ENCODE results near the gene RPS6KA2.
A peak's percentile ranks its signal among the peaks of the same experiment; 100 is the strongest.

RPS6KA2 gene

DNA sequence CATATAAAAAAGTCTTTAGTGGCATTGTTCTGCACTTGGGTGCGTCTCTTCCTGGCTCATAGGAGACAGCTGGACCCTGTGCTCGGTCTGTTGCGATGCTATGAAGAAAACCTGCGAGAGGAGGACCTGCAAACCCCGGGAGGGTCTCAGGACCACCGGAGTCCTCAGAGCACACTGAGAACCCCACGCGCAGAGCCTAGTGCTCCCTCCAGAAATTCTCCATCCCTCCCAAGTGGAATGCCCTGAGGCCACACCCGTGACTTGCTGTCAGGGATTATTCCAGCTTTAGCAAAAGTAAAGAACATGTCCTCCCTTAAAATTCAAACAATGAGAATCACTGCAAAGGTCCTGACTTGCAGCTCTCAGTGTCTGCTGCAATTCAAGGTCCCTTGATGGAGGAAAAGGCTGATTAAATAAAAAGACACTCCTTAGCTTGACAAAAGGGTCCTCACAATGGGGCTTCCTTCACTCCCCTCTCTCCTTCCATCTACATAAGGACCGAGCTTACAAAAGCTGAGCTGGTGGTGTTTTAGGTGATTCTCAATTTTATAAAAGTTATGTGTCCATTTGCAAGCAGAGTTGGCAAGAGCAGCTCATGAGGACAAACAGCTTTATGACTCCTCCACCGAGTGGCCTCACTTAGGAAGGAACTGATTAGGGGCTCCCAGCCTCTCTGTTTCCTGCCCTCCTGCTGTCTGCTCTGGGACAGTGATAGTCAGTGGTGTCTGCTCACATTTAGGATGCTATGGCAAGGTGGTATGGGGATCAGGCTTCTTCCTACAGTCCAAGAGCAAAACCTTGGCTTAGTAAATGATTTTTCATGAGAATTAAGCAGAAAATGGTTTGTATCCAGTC, 137.5 kb downstream of the RPS6KA2 start:
- no peak for DNase-seq (ENCODE audit: low read depth in 3 of 3, low spot score in 1 of 3)

DNA sequence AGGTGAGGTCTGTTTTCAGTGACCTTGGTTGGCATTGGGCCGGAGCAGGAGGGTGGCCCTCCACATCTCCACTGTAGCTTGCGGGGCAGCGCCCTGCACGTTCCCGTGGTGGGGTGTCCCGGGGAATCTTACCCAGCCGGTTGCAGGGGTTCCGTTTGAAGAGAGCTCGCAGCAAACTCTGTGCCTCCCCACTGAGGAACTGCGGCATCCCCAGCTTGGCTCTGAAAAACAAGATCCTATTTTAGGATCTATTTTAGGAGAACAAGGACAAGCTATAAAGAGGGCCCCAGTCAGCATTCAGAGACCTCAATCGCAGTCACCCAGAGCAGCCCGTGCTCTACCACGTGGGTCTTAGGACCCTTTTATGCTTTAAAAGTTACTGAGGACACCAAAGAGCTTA, 138.3 kb downstream of the RPS6KA2 start:
- DNase-seq (ENCODE audit: low read depth in 3 of 3, low spot score in 1 of 3), result no peak

- peak; percentile 50 to 60 (median 58) for DNase-seq (ENCODE audit: low read depth in 3 of 3, low spot score in 1 of 3)
Observed at GRCh38 chr6:166488076-166488685, 138.9 kb downstream of the RPS6KA2 start.

DNA sequence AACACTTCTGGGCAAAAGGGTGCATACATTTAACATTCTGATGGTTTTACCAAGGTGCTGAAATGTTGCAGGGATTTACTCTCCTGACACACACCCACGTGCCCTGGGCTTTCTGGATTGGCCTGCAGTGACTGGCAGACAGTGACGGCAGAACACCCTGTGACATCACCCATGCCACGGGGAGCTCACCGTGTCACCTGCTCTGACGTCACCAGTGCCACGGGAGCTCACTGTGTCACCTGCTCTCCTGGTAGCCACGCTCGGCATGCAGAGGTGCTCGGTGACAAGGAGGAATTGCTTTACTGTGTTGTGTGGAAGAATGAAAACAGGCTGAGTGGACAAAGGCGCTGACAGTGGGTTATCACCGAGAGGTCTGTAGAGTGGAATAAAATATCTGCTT, 139.9 kb downstream of the RPS6KA2 start:
- no peak for DNase-seq (ENCODE audit: low read depth in 3 of 3, low spot score in 1 of 3)

DNA sequence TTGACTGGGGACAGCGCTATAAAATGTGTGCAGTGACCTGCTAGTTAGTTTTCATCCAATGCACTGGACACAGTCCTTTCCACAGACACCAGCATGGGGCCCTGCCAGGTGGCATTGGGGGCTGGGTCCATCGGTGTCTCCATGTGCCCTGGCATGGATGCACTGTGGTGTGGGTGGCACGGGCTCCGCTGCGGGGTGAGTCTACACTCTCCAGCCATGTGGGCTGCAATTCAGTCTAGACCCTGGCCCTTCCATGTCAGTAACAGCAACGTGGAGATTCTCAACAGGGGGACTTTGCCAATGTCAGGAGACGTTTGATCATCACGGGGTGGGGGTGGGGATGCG, 140.5 kb downstream of the RPS6KA2 start:
- no peak for DNase-seq (ENCODE audit: low read depth in 3 of 3, low spot score in 1 of 3)

DNA sequence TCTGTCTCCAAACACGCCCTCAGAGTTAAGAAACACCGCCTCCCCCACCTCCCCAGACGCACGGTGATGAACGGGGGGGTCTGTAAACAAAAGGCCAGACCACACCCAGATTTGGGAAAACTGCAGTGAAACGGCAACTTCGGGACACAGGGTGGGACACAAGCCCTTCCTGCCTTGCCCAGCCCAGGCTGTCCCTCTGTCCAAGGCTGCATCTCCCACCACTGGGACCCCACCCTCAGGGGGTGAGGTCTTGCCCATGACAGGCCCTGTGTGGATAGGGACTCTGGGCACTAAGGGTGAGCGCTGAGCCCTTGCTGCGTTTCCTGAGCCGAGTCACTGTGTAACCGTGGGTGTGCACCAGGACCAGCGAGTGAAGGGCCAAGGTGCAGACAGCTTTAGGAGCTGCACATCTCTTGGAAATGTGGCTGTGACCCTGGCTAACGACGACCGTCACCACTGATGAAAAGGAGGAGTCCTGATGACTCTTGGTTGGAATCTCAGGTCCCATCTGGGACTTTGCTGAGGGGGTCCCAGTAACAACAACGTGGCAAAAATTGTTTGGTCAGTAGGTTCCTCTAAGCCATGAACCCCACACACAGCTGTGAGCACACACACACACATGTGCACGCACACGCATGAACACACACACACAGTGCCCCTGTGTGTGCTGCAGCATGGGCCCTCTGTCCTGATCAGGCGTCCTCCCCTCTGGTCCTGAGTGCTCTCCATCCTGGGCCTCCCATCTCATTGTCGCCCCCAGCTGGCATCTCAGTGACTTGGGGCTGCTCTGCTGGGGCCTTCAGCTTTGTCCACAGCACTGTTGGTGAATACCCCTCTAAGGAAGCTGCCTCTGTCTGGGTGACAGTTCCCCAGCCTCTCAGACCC, 141.2 kb downstream of the RPS6KA2 start:
- DNase-seq (ENCODE audit: low read depth in 3 of 3, low spot score in 1 of 3), result no peak

DNA sequence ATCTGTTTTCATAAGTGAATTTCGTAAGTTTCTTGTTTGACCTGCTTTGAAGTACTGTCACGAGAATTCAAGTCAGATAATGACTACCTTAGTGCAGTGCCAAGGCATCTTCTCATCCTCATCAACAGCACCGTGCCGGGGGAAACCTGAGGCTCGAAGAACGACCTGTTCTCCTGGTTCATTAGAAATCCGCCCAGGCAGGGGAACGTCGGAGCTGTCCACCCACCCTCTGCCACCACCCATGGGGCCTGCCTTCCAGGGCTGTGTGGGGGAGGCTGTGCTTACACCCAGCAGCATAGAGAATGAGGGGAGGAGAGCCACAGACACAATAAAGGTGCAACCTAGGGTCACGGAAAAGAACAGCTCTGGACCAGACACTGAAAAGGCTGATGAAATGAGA, 142.2 kb downstream of the RPS6KA2 start:
- DNase-seq (ENCODE audit: low read depth in 3 of 3, low spot score in 1 of 3), result no peak

GRCh38 chr6:166483573-166484250, 143.3 kb downstream of the RPS6KA2 start:
- no peak for DNase-seq (ENCODE audit: low read depth in 3 of 3, low spot score in 1 of 3)

DNA sequence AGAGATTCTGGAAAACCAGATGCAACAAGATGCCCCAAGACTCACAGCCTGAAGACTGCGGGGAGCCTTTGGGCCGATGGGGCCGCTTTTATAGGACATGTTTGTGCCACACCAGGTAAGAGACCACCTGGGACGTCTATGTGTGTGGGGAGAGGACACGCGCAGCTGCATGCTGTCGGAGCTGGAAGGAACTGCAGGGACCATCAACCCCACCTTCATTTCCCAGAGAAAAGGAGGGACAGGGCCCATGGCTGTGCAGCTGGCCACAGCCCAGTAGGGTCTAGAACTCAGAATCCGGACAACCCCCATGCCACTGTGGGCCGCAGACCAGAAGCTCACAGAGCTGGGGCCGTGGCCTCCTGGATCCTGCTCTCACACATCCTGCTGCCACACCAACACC, 144.0 kb downstream of the RPS6KA2 start:
- no peak for DNase-seq (ENCODE audit: low read depth in 3 of 3, low spot score in 1 of 3)

DNA sequence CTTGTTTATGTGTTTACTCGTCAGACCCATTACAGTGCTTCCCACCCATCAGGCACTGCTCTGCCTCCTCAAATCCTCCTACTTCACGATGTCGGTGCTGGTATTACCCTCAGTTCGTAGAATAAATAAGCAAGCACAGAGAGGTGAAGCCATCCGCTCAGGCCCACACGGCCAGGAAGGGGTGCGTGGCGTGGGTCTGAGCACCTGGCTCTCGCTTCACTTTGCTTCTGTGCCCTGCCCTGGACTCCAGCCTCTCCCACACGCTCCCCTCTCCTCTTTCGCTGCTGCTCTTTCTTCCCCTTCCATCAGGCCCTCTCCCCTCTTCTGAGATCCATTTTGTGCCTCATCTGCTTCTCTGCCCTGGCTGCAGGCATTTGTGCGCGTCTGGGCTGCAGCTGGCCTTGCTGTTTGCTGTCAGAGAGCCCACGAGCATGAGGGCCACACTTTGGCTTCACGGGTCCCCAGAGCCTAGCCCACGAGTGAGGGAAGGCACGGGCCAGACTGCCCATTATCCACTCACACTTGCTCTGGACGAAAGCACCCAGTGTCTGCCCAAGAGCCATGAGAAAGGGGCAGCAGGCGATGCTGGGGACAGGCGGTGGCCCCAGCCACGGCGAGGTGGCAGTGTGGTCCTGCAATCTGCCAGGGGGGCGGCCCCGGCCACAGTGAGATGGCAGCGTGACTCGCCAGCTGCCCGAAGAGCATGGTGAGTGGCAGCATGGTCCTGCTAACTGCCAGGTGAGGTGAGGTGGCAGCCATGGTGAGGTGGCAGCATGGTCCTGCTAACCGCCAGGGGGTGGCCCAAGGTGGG, 148.1 kb downstream of the RPS6KA2 start:
- DNase-seq (ENCODE audit: low read depth in 3 of 3, low spot score in 1 of 3), result no peak

GRCh38 chr6:166477647-166478365, 149.2 kb downstream of the RPS6KA2 start:
- DNase-seq (ENCODE audit: low read depth in 3 of 3, low spot score in 1 of 3), result no peak

DNA sequence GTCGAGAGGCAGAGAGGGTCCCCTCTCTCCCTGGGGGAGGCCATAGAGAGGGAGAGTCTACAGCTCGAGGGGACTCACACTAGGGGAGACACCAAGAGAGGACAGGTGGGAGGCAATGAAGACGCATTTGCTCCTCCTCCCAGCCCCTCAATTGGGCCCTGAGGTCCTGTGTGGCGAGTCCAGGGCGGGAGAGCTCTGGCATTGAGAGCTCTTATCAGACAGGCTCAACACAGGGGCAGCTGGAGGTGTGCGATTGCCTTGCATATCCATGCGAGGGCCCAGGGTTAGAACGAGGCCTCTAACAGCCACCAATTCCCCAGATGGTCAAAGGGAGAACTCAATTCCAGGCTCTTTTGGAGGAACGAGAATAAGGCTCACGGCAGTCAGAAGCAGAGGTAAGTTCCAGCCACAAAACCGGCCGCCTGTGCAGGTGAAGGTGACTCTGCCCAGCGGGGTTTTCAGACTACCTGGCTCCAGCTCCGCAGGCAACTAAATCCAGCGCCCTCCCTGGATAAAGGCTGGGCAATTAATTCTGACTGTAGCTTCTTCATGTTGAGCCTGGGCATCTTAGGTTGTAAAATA, 150.3 kb downstream of the RPS6KA2 start:
- DNase-seq (ENCODE audit: low read depth in 3 of 3, low spot score in 1 of 3), result no peak

- no peak for DNase-seq (ENCODE audit: low read depth in 3 of 3, low spot score in 1 of 3)
Observed at GRCh38 chr6:166476061-166476591, 150.9 kb downstream of the RPS6KA2 start.

DNA sequence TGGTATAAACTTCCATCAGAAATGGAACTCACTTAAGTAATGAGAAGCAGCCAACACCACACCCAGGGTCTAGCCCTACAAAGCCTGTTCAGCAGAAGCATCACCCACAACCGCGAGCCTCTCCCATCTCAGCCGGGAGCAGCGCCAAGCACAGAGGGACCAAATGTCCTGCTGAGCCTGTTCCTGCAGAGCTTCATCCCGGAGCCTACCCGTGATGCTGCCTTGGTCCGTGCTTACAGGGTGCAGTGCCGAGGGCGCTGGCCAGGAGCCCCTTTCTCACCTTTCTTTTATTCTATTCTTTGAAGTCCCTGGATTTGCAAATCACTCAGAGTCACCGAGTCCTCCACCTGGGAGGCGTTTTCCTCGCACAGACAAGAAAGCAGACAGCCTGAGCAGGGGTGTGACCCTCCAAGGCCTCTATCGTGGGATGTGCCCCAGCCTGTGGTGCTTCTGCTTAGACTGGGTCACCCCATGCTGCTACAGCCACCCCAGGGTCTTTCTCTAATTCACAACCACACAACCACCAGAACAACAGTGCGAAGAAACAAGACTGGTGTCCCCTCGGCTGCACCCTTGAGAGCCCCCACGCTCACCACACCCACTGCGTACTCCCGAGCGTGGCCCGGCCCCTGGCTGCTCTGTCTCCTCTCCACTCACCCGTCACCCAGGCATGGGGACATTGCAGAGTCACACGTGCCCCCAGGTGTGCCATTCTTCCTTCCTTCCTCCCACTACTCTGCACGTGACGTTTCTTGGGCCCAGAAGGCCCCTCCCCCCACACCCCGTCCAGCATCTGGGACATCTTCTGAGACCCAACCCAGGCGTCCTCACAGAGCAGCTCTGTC, 152.1 kb downstream of the RPS6KA2 start:
- no peak for DNase-seq (ENCODE audit: low read depth in 3 of 3, low spot score in 1 of 3)

DNA sequence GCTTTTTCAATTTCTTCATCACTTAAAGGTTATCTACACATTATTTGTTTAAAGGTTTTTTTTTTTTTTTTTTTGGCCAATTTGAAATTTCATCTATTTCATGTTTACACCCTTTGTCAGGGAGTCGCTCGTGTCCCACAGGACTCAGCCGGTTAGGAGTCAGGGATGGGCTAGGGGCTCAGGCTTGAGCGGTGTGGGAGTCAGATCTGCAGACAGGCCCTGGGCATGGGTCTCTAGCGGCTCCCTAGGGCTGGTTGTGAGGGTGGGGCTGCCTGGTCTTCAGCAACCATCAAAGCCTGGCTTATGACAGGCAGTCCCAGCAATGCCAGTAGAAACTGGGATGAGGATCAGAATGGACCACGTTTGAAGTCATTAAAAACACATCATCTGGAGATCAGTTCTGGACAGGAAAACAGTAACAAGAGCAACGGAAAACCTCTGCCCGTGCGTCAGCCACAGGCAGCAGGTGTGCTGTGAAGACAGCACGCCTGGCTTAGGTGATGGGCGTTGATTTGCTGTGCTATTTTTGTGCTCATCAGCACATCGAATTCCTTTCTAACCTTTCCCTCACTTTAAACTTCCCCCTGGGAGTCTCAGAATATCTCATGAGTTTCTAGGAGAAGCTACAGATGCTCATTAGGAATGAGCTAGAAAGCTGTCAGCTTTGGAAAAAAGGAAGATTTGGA, 153.0 kb downstream of the RPS6KA2 start:
- no peak for DNase-seq (ENCODE audit: low read depth in 3 of 3, low spot score in 1 of 3)

GRCh38 chr6:166472636-166473035, 154.4 kb downstream of the RPS6KA2 start:
- no peak for DNase-seq (ENCODE audit: low read depth in 3 of 3, low spot score in 1 of 3)

GRCh38 chr6:166471797-166472260, 155.2 kb downstream of the RPS6KA2 start:
- no peak for DNase-seq (ENCODE audit: low read depth in 3 of 3, low spot score in 1 of 3)

Data from stimulated activated CD4-positive, alpha-beta T cell treated with anti-CD3 and anti-CD28 coated beads, TNF-alpha, amount 100 ng/mL, for 1 hour (primary cell).